Lung microvascular endothelial cell (primary cell): ENCODE data around the gene TIMP1. TPM values are rescaled to one million over a fixed set of nuclear protein-coding genes. Genes with fewer than 3 reads are reported as not detected.

ENCODE experiments used
- DNase-seq, 2 donors: peaks; one replicate each; pipeline versions ENCODE4 v3.0.0 to v3.0.0-alpha.2; 2010; ENCODE audit warnings: low read depth in 2 of 2
- total RNA-seq: library from RNA; depleted of rRNA; stranded (reverse); fragments of >200 nt; gene quantifications from 2 replicates; pipeline ENCODE4 v1.2.1, GENCODE V29; 2014

Gene TIMP1
- 74.8 and 80.8 TPM in 2 replicates for total RNA-seq

DNA sequence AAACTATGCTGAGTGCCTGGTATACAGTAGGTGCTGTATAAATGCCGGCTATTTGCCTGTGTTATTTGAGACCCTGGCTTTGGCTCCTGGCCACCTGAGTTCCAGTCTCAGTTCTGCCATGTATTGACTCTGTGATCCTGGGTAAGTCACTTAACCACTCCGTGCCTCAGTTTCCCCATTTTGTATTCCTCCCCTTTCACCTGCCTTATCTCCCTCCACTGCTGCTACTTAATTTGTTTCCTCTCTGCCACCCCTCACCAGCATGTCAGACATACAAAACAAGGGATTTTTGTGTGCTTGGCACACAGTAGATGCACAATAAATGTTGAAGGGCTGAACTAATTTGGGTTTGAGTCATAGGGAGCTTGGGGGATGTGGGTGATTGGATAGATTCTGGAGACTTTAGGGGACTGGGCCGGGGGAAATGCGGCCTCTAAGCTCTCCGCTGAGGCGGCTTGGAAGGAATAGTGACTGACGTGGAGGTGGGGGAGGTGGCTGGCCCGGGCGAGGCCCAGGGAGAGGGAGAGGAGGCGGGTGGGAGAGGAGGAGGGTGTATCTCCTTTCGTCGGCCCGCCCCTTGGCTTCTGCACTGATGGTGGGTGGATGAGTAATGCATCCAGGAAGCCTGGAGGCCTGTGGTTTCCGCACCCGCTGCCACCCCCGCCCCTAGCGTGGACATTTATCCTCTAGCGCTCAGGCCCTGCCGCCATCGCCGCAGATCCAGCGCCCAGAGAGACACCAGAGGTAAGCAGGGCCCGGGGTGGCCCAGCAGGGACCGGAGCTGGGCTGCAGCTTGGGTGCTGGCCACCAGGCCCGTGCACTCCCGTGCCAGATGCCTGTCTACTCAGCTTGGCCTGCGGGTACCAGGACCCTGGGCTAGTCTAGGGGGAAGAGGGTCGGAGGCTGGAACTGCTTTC is at the start of gene TIMP1:
Gene TIMP1, plus strand, starts transcription at position 706 of the 917 bp plus-strand sequence. CDS start 980 bp downstream, outside the sequence.
- DNase-seq: peak; percentile 89 to 92

- peak; percentile 11 to 48 for DNase-seq
Observed at GRCh38 chrX:47539860-47540259, 42.4 kb upstream of the TIMP1 start.

- peak; percentile 92 to 93 for DNase-seq
Observed at GRCh38 chrX:47540754-47541538, 41.3 kb upstream of the TIMP1 start.

DNA sequence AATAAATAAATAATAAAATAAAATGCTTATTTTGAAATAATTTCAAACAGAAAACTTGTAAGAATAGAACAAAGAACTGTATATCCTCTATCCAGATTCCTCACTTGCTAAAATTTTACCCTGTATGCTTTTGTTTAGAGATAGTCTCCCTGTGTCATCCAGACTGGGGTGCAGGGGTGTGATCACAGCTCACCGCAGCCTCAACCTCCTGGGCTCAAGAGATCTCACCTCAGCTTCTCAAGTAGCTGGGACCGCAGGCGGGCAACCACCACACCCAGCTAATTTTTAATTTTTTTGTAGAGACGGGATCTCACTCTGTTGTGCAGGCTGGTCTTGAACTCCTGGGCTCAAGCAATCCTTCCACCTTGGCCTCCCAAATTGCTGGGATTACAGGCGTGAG is 38.7 kb upstream of the TIMP1 start:
- no peak for DNase-seq

GRCh38 chrX:47556045-47556623 is 26.1 kb upstream of the TIMP1 start:
- DNase-seq: peak; percentile 93 to 94

- no peak for DNase-seq
Observed at GRCh38 chrX:47558436-47558835, 23.8 kb upstream of the TIMP1 start.

DNA sequence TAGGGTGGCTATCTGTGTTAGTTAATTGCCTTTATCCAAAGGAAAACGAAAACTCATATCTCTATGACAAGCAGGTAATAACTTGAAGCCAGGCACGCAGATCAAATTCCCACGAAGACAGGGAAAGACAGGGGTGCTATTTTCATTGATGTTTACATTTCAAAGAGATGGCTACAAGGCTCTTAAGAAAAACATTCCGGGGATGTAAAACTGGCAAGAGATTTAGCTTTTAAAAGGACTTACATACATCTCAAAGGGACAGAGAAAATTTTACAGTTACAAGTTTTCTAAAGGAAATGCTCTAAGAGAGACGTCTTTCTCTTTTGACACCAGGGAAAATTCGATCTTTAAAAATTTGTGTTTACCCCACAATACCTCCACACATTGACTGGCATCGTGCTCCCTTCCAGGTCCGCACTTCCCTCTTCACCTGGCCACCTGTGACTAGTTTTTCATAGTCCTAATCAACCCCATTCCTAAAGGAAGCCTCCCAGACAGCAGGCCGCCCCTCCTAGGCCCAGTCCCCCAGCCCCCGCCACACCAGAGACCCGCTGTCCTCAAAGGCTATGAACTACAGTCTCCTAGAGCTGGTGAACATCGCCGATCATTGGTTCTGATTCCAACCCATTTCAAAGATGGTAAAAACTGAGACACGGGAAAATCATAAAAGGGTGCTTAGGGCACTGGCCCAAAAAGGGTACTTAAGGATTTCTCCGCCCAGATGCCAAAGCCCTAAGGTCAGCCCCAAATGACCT is 21.9 kb upstream of the TIMP1 start:
- DNase-seq: no peak

GRCh38 chrX:47560934-47561658 is 21.1 kb upstream of the TIMP1 start, which contains the start of gene ARAF:
ARAF (plus strand) TSS chrX:47561205; CDS start chrX:47562968, 1,763 bp downstream.
- DNase-seq: peak; percentile 99

- DNase-seq: no peak
Observed at GRCh38 chrX:47561659-47562151, 20.5 kb upstream of the TIMP1 start.

DNA sequence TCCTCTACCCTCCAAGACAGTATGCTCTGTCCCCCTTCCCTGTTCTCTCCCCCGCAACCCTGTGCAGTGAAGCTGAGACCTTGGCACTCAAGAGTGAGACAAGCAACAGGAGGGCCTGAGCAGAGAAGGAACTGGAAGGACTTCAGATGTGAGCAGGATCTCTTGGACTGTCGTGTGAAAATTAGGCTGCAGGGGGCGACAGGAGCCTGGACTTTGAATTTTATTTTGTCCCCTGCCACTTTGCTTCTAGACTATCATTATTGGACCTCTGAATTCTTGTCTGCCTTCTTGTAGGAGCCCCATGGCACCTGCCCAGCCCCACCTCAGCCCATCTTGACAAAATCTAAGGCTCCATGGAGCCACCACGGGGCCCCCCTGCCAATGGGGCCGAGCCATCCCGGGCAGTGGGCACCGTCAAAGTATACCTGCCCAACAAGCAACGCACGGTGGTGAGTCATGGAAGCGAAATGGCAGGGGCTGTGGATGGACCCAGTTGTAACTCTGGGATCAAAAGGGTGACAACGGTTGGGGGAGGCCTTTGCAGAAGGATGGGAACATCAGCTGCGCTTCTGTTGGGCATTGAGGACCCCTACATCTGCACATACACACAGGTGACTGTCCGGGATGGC is 19.5 kb upstream of the TIMP1 start:
- DNase-seq: peak; percentile 42 to 44

DNA sequence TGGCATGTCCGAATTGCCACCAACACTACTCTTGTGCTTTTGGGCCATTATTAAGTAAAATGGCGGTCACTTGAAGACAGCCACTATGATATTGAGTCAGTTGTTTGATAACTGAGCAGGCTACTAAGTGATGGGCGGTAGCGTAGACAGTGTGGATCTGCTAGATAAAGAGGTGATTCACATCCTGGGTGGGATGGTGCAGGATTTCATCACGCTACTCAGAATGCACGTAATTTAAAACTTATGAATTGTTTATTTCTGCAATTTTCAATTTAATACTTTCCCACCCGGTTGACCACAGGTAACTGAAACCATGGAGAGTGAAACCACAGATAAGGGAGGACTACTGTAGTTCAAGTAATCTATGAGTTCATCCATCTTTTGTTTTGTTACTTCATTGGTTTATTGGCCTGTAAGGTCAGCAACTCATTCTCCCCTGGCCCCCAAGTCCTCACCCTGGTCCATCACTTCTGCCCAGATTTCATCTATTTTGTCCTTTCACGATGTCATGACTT is 18.4 kb upstream of the TIMP1 start:
- DNase-seq: peak in 1 of 2 donors; percentile 19

- DNase-seq: no peak
Observed at GRCh38 chrX:47564438-47565085, 17.7 kb upstream of the TIMP1 start.

DNA sequence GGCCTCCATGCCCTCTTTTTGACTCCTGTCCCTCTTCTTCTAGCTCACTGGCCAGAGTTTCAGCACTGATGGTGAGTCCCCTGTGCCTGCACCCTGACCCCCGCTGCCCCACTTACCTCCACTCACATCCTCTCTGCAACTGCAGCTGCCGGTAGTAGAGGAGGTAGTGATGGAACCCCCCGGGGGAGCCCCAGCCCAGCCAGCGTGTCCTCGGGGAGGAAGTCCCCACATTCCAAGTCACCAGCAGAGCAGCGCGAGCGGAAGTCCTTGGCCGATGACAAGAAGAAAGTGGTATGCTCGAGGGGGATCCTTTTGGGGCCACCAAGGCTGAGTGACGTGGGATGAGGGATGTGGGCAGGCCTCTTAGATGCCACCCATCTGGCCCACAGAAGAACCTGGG is 15.4 kb upstream of the TIMP1 start:
- no peak for DNase-seq

DNA sequence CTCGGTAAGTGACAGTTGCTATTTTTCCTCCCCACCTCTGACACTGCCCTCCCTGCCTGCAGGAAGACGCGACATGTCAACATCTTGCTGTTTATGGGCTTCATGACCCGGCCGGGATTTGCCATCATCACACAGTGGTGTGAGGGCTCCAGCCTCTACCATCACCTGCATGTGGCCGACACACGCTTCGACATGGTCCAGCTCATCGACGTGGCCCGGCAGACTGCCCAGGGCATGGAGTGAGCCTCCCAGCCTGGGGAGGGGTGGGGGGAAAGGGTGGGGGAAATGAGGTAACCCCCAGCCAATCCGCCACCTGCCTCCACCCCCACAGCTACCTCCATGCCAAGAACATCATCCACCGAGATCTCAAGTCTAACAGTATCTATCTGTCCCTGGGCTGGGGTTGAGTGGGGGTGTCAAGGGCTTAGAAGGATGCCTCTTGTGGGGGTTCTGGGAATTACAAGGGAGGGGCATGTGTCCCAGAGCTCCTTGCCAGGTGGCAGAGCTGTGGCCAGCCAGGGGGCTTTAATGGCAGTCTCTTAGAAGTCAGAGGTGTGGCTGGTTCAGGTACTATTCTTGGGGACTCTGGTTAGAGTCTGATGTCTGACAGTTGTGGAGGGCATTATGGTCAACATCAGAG is 13.5 kb upstream of the TIMP1 start:
- DNase-seq: peak; percentile 33 to 39

DNA sequence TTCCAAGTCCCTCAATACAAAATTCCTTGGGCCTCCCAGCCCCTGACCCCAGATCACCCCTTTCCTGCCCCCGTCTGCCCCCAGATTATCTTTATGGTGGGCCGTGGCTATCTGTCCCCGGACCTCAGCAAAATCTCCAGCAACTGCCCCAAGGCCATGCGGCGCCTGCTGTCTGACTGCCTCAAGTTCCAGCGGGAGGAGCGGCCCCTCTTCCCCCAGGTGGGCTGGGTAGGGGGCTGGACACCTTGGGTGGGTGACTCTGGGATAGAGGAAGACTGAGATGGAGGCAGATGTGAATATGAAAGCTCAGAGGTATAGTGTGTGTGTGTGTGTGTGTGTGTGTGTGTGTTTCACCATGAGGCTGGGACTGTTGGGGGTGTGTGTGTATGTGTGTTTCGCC is 11.4 kb upstream of the TIMP1 start:
- DNase-seq: no peak

DNA sequence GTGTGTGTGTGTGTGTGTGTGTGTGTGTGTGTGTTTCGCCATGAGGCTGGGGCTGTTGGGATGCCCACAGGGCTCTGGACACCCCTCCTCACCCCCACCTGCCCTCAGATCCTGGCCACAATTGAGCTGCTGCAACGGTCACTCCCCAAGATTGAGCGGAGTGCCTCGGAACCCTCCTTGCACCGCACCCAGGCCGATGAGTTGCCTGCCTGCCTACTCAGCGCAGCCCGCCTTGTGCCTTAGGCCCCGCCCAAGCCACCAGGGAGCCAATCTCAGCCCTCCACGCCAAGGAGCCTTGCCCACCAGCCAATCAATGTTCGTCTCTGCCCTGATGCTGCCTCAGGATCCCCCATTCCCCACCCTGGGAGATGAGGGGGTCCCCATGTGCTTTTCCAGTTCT is 11.0 kb upstream of the TIMP1 start:
- no peak for DNase-seq

DNA sequence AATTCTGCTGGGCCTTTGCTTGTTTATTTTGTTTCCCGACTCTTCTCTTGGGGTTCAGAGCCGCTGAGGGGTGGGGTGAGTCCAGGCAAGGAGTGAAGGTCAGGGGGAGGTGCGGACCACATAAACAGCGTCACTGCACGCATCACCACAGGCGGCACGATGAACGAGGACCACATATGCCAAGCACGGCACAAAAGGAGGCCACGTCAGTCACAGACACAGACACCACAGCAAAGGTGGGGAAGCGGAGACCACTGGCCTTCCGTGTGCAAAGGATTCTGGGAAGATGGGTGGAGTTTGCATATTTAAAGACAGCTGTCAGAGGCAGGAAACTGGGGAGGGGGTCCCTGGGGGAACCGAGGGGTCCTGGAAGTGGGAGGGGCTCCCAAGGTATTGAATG is 10.3 kb upstream of the TIMP1 start:
- DNase-seq: no peak

DNA sequence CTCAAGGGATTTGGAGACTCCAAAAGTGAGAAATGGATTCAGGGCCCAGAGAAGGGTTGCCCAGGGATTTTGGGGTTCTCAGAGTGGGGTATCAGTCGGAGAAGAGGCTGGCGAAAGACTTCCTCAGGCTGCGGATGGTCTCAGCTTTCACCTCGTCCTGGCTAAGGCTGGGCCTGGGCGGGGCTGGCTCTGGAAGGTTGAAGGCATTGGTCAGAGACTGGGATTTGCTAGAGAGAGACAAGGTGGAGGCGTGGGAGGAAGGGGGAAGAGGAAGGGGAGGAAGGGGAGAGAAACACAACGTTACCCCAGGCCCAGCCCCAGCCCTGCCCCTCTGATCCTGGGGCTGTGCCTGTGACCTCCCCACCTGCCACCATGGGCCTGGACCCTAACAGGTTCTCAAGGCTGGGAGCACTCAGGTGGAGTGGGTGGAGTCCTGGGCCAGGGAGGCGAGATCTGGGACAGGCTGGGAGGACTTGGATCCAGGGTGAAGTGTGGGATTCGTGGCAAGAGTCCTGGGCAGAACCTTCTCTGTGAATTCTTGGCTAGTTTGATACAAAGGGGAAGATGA is 9.4 kb upstream of the TIMP1 start:
- DNase-seq: no peak
